Natural killer cell (primary cell): ENCODE measurements around the gene SEMA7A. TPM values are rescaled to one million over a fixed set of nuclear protein-coding genes. Genes with fewer than 3 reads are reported as not detected.

Source experiments
- ATAC-seq, 3 donors: fragments of 150-1000 bp in 2 of 3; fragments of 200-7000 bp in 1 of 3; cut with Tn5 transposase; 1 replicate in 1 of 3; 2 replicates in 2 of 3; pipeline ENCODE4 v1.10.0; 2021; ENCODE audit warnings: mild to moderate bottlenecking in 2 of 3, moderate library complexity in 2 of 3
- DNase-seq, 2 donors: peaks; one replicate each; pipeline versions ENCODE4 v3.0.0 to v3.0.0-alpha.2; 2013 to 2021; ENCODE audit warnings: mixed read lengths in 1 of 2
- H3K27ac ChIP-seq: one replicate; pipeline ENCODE4 v1.5.1; 2013; ENCODE audit warnings: mild to moderate bottlenecking, low read length
- H3K27me3 ChIP-seq: one replicate; pipeline ENCODE4 v1.6.1; 2013; ENCODE audit warnings: low read length; ENCODE audit not compliant: control insufficient read depth, insufficient read depth
- H3K36me3 ChIP-seq: one replicate; pipeline ENCODE4 v1.6.1; 2013; ENCODE audit warnings: low read length; ENCODE audit not compliant: control insufficient read depth, insufficient read depth
- H3K4me1 ChIP-seq: one replicate; pipeline ENCODE4 v1.6.1; 2013; ENCODE audit warnings: low read length; ENCODE audit not compliant: control insufficient read depth, insufficient read depth
- H3K4me3 ChIP-seq: one replicate; pipeline ENCODE4 v1.5.1; 2013; ENCODE audit warnings: low read length
- H3K9me3 ChIP-seq: one replicate; pipeline ENCODE4 v1.6.1; 2013; ENCODE audit warnings: low read length; ENCODE audit not compliant: control insufficient read depth, insufficient read depth
- H3K27ac Mint-ChIP-seq, 2 donors: one replicate each; pipeline ENCODE4 v1.8.0; 2022; ENCODE audit warnings: mild to moderate bottlenecking in 2 of 2, mixed read lengths in 2 of 2, moderate library complexity in 1 of 2
- H3K27me3 Mint-ChIP-seq, 2 donors: one replicate each; pipeline ENCODE4 v1.8.0; 2022; ENCODE audit warnings: low read depth in 2 of 2, mixed read lengths in 2 of 2
- H3K36me3 Mint-ChIP-seq: one replicate; pipeline ENCODE4 v1.8.0; 2022; ENCODE audit warnings: mixed read lengths
- H3K4me1 Mint-ChIP-seq, 2 donors: one replicate each; pipeline ENCODE4 v1.8.0; 2022; ENCODE audit warnings: mixed read lengths in 2 of 2
- H3K4me3 Mint-ChIP-seq: one replicate; pipeline ENCODE4 v1.8.0; 2022; ENCODE audit warnings: mild to moderate bottlenecking, moderate library complexity, mixed read lengths
- H3K9me3 Mint-ChIP-seq, 2 donors: one replicate each; pipeline ENCODE4 v1.8.0; 2022; ENCODE audit warnings: mixed read lengths in 2 of 2
- WGBS: methylation state at CpG from one replicate; pipeline ENCODE4 v1.1.7; 2013; ENCODE audit warnings: missing lambda C conversion rate; ENCODE audit not compliant: insufficient coverage; 5-methylcytosine and 5-hydroxymethylcytosine counted together
- intact Hi-C: fragments of 100-400 bp; cut with micrococcal nuclease; formaldehyde crosslinking; loops from one replicate; pipeline ENCODE4 v1.14.2; 2022
- total RNA-seq, 4 donors: library from RNA; stranded (reverse); fragments of 120-200 nt in 1 of 4; gene quantifications; one replicate each; pipeline versions ENCODE4 v1.2.3 to v1.2.4, GENCODE V29; 2013 to 2022
- TF ChIP-seq, protein P1 (sequence below): fragments of 200-600 bp; IDR thresholded peaks from one replicate; pipeline ENCODE4 v1.8.0; 2022; ENCODE audit warnings: antibody characterized with exemption

Gene SEMA7A
- total RNA-seq, 3 donors from 2014 or later (not counting 1 experiment from before 2014, with no cell fraction given): 4.7 to 46.2 (median 9.0) TPM

DNA sequence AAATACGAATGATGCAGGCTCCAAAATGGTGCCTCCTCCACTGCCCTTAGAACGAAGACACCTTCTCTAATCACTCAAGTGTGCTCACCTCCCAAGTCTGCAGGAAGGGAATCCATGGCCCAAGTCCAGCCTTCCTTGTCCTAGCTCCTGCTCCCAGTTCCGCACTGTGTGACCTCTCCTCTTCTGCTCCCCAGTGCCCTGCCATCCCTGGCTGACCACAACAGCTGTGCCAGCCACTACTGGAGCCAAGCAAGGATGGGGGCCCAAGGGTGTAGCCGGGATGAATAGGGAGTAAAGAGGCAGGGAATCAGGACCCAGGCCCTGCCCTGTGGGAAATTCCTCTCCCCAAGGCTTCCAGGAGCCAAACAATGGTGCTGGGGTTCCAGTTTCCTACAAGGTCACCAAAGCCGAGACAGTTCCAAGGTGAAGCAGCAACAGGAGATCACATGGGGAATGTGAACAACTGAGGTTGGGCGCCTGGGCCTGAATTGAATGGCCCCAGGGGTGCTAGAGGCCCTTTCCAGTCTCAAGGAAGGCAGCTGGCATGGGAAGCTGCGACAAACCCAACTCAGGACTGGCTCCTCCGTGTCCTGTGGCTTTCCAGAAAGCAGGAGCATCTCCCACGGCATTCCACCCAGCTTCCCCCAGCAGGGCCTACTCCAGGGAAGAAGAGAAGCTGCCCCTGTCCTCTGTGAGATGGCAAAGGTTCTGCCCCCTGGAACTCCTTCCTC is 20.2 kb downstream of the SEMA7A start:
- 93% methylated on average over 9 of the region's 9 CpGs for WGBS
- H3K9me3 Mint-ChIP-seq: no peaks in the 10 kb centered on the region
- no peaks in the 10 kb centered on the region for H3K27me3 ChIP-seq
- H3K4me3 Mint-ChIP-seq: no peak overlapping the region
- no peaks in the 10 kb centered on the region for H3K27me3 Mint-ChIP-seq
- no peak overlapping the region for H3K4me3 ChIP-seq
- H3K4me1 ChIP-seq: peaks cover 15% of the 10 kb centered on the region
- no peak overlapping the region for H3K27ac ChIP-seq
- DNase-seq (no peak), ATAC-seq (no peak)
- H3K36me3 Mint-ChIP-seq: no peaks in the 10 kb centered on the region
- TF ChIP-seq, protein P1, sequence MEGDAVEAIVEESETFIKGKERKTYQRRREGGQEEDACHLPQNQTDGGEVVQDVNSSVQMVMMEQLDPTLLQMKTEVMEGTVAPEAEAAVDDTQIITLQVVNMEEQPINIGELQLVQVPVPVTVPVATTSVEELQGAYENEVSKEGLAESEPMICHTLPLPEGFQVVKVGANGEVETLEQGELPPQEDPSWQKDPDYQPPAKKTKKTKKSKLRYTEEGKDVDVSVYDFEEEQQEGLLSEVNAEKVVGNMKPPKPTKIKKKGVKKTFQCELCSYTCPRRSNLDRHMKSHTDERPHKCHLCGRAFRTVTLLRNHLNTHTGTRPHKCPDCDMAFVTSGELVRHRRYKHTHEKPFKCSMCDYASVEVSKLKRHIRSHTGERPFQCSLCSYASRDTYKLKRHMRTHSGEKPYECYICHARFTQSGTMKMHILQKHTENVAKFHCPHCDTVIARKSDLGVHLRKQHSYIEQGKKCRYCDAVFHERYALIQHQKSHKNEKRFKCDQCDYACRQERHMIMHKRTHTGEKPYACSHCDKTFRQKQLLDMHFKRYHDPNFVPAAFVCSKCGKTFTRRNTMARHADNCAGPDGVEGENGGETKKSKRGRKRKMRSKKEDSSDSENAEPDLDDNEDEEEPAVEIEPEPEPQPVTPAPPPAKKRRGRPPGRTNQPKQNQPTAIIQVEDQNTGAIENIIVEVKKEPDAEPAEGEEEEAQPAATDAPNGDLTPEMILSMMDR: no peak
- H3K4me1 Mint-ChIP-seq: peaks cover 0 to 12% of the 10 kb centered on the region in 2 donors
- no peak overlapping the region for H3K27ac Mint-ChIP-seq
- no peaks in the 10 kb centered on the region for H3K9me3 ChIP-seq
- H3K36me3 ChIP-seq: peaks cover 61% of the 10 kb centered on the region
- intact Hi-C loops: no loop called here

DNA sequence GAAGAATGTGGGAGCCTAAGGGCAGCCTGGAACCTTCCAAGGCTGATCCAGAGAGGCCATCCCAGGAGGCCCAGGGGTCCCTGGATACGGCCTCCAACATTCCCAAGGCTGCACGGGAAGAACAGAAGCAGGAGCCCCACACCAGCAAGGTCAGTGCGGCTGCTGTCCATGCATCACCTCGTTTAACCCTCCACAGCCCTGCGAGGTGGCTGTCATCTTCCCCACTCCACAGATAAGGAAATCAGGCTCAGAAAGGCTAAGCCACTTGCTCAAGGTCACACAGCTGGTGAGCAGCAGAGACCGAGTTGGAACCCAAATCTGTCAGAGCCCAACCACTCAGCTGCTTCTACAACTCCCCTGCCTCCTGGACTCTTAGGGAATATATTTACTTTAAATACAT is 21.6 kb downstream of the SEMA7A start:
- Histone ChIP-seq H3K27me3 (no peaks in the 10 kb centered on the region), H3K4me3 (no peak overlapping the region), H3K4me1 (peaks cover 13% of the 10 kb centered on the region), H3K9me3 (no peaks in the 10 kb centered on the region), H3K27ac (no peak overlapping the region), H3K36me3 (peaks cover 54% of the 10 kb centered on the region)
- no peaks in the 10 kb centered on the region for H3K27me3 Mint-ChIP-seq
- H3K4me3 Mint-ChIP-seq: no peak overlapping the region
- no peaks in the 10 kb centered on the region for H3K9me3 Mint-ChIP-seq
- H3K4me1 Mint-ChIP-seq: peaks cover 0 to 12% of the 10 kb centered on the region in 2 donors
- H3K36me3 Mint-ChIP-seq: no peaks in the 10 kb centered on the region
- 92% methylated on average over 6 of the region's 6 CpGs for WGBS
- intact Hi-C loops: no loop called here
- DNase-seq (no peak), ATAC-seq (no peak)
- TF ChIP-seq, protein P1: no peak
- no peak overlapping the region for H3K27ac Mint-ChIP-seq

DNA sequence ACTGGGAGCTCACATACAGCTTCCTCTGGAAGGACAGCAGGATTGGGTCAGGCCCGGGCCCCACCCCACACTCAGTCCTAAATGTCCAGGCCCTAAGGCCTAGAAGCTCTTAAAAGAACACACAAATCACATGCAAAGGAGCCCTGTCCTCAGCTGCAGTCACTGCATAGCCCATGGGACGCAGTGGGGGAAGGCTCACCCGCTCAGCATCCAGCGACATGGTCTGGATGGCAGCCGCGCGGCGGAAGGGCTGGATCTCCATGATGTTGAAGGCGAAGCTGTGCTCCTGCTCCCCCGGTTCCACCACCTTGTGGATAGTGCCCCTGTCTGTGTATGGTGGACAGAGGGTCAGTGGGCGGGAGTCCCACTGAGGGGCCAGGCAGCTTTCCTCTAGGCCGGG is 22.1 kb downstream of the SEMA7A start:
- Histone ChIP-seq H3K9me3 (no peaks in the 10 kb centered on the region), H3K27me3 (no peaks in the 10 kb centered on the region), H3K27ac (no peak overlapping the region), H3K4me3 (no peak overlapping the region), H3K4me1 (peaks cover 13% of the 10 kb centered on the region), H3K36me3 (peaks cover 51% of the 10 kb centered on the region)
- DNase-seq (no peak), ATAC-seq (no peak)
- H3K9me3 Mint-ChIP-seq: no peaks in the 10 kb centered on the region
- peaks cover 5 to 13% of the 10 kb centered on the region in 2 donors for H3K4me1 Mint-ChIP-seq
- H3K27me3 Mint-ChIP-seq: no peaks in the 10 kb centered on the region
- 97% methylated on average over 12 of the region's 12 CpGs for WGBS
- no peak overlapping the region for H3K4me3 Mint-ChIP-seq
- H3K27ac Mint-ChIP-seq: no peak overlapping the region
- intact Hi-C loops: no loop called here
- H3K36me3 Mint-ChIP-seq: no peaks in the 10 kb centered on the region
- TF ChIP-seq, protein P1: no peak

DNA sequence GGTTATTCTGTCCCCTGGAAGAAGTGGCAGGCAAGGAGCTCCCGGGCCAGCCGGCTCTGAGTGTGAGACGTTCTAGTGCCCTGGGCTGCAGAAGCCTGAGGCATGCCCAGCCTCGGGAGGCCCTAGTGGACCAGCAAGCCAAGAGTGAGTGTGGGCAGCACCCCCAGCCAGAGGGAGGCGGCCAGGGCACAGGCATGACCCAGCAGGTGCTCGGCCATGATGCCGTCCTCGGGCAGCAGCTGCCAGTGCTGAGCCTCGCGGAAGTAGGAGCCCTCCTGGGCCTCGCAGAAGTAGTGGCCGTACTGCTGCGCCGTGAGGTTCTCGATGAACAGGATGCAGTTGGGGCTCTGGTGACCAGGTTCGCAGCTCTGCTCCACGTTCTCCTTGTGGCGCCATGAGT is 23.3 kb downstream of the SEMA7A start:
- no peak for DNase-seq
- no peak overlapping the region for H3K27ac Mint-ChIP-seq
- no peak for ATAC-seq
- WGBS: 97% methylated on average over 18 of the region's 18 CpGs
- TF ChIP-seq, protein P1: no peak
- no peaks in the 10 kb centered on the region for H3K9me3 Mint-ChIP-seq
- Histone ChIP-seq H3K36me3 (peaks cover 40% of the 10 kb centered on the region), H3K27me3 (no peaks in the 10 kb centered on the region), H3K9me3 (no peaks in the 10 kb centered on the region), H3K4me1 (peaks cover 8% of the 10 kb centered on the region), H3K4me3 (no peak overlapping the region), H3K27ac (no peak overlapping the region)
- intact Hi-C loops: no loop called here
- H3K4me3 Mint-ChIP-seq: no peak overlapping the region
- H3K27me3 Mint-ChIP-seq: no peaks in the 10 kb centered on the region
- no peaks in the 10 kb centered on the region for H3K36me3 Mint-ChIP-seq
- H3K4me1 Mint-ChIP-seq: peaks cover 16 to 17% of the 10 kb centered on the region in 2 donors
